ENCODE data around the gene MAB21L4.

GRCh38 chr2:240861547-240861946 lies 34.4 kb downstream of the MAB21L4 start:
- no peak for TF ChIP-seq POLR2A (IDR thresholded peaks at IDR 0.05; ENCODE audit: low read depth, low read length)
- TF ChIP-seq TAF1 (IDR thresholded peaks at IDR 0.05; ENCODE audit: borderline replicate concordance, low read depth, low read length): no peak
- TF ChIP-seq POLR2AphosphoS5 (IDR thresholded peaks at IDR 0.05; ENCODE audit: low read depth, low read length): no peak
